Panc1 (cell line): Measurements from ENCODE around the gene BRCA2. TPM values are rescaled to one million over a fixed set of nuclear protein-coding genes. Genes with fewer than 3 reads are reported as not detected.

ENCODE experiments used
- ATAC-seq: fragments of 200-7000 bp; cut with Tn5 transposase; 2 replicates; pipeline ENCODE4 v1.9.1; 2020; ENCODE audit warnings: mild to moderate bottlenecking, moderate library complexity
- BruUV-seq: library from RNA; stranded (reverse); fragments of 400-500 nt; replicated peaks from 2 replicates; lab custom pipeline; 2021; lab: Mats Ljungman, UMichigan
- CTCF ChIA-PET: fragments of 300-600 bp; sonication (Branson Sonifier 250); formaldehyde crosslinking; loops from one replicate; lab custom pipeline; 2022; ENCODE audit warnings: antibody characterized with exemption; lab: Charles Lee
- POLR2A ChIA-PET: fragments of 300-600 bp; sonication (Branson Sonifier 250); formaldehyde crosslinking; loops from one replicate; lab custom pipeline; 2022; ENCODE audit warnings: antibody characterized with exemption; lab: Charles Lee
- DNase-seq: peaks from one replicate; pipeline ENCODE4 v3.0.0-alpha.2; 2010; ENCODE audit warnings: low read depth, low spot score
- H3K27ac ChIP-seq: 2 replicates; pipeline ENCODE4 v1.5.1; 2011; ENCODE audit warnings: mild to moderate bottlenecking, low read length, inconsistent platforms
- H3K27me3 ChIP-seq: fragments of 200-500 bp; sonication (Bioruptor generic); 2 replicates; pipeline ENCODE4 v1.6.0; 2014; ENCODE audit warnings: low read length, inconsistent platforms; ENCODE audit not compliant: control insufficient read depth, insufficient read depth
- H3K36me3 ChIP-seq: fragments of 200-500 bp; sonication (Bioruptor generic); 2 replicates; pipeline ENCODE4 v1.5.1; 2014; ENCODE audit warnings: inconsistent platforms, mild to moderate bottlenecking, low read length, moderate library complexity; ENCODE audit not compliant: control insufficient read depth, insufficient read depth
- H3K4me1 ChIP-seq: 2 replicates; pipeline ENCODE4 v1.5.1; 2011; ENCODE audit warnings: inconsistent platforms, mild to moderate bottlenecking, low read length, moderate library complexity; ENCODE audit not compliant: control insufficient read depth, insufficient read depth
- H3K4me3 ChIP-seq, 2 experiments: 2 replicates each; pipeline ENCODE4 v1.5.1; 2011 to 2012; ENCODE audit warnings: low read depth in 2 of 2, low read length in 2 of 2, mild to moderate bottlenecking in 2 of 2, inconsistent platforms in 1 of 2, moderate library complexity in 1 of 2
- H3K9me3 ChIP-seq: fragments of 200-500 bp; sonication (Bioruptor generic); 2 replicates; pipeline ENCODE4 v1.5.1; 2014; ENCODE audit warnings: low read depth, mild to moderate bottlenecking, inconsistent platforms, low read length, moderate library complexity; ENCODE audit not compliant: control insufficient read depth, insufficient read depth
- POLR2AphosphoS5 ChIP-seq: IDR thresholded peaks from 2 replicates; pipeline ENCODE4 v1.6.1; 2012; ENCODE audit warnings: mild to moderate bottlenecking, low read depth, low read length, moderate library complexity
- REST ChIP-seq, 2 experiments: IDR thresholded peaks; 2 replicates each; pipeline ENCODE4 v1.6.1; 2011 to 2012; ENCODE audit warnings: low read depth in 2 of 2, control low read depth in 1 of 2, low read length in 1 of 2, mild to moderate bottlenecking in 1 of 2, moderate library complexity in 1 of 2; ENCODE audit not compliant: insufficient read depth in 1 of 2
- SIN3A ChIP-seq: IDR thresholded peaks from 2 replicates; pipeline ENCODE4 v1.6.1; 2012; ENCODE audit warnings: low read depth, mild to moderate bottlenecking, low read length, moderate library complexity, borderline replicate concordance; ENCODE audit not compliant: insufficient read depth
- TCF7L2 ChIP-seq: IDR thresholded peaks from 2 replicates; pipeline ENCODE4 v1.6.1; 2011; ENCODE audit warnings: mild to moderate bottlenecking, low read depth, low read length, inconsistent platforms
- in situ Hi-C: cut with HindIII; loops from 2 replicates; pipeline ENCODE4 v1.10.0; 2016; ENCODE audit warnings: low sequenced_read_pairs, low pct_unique_long_range_greater_than_20kb
- intact Hi-C: fragments of 100-400 bp; cut with micrococcal nuclease; formaldehyde crosslinking; loops from one replicate; pipeline ENCODE4 v1.10.0; 2022; ENCODE audit not compliant: unreplicated experiment
- total RNA-seq: library from RNA; stranded (reverse); gene quantifications from one replicate; pipeline ENCODE4 v1.2.1, GENCODE V29; 2021; ENCODE audit not compliant: unreplicated experiment
- TF ChIP-seq, protein P1 (sequence below): fragments of 450-650 bp; IDR thresholded peaks from 2 replicates; pipeline ENCODE4 v1.5.1; 2017; ENCODE audit warnings: mild to moderate bottlenecking

BRCA2 gene
- total RNA-seq, 1 experiment from 2014 or later = 8.4 TPM

- ATAC-seq (no peak), DNase-seq (no peak)
- H3K36me3 ChIP-seq = no peaks in the 10 kb centered on the region
- intact Hi-C loops (no loop called here), in situ Hi-C loops (no loop called here)
- TF ChIP-seq, protein P1, sequence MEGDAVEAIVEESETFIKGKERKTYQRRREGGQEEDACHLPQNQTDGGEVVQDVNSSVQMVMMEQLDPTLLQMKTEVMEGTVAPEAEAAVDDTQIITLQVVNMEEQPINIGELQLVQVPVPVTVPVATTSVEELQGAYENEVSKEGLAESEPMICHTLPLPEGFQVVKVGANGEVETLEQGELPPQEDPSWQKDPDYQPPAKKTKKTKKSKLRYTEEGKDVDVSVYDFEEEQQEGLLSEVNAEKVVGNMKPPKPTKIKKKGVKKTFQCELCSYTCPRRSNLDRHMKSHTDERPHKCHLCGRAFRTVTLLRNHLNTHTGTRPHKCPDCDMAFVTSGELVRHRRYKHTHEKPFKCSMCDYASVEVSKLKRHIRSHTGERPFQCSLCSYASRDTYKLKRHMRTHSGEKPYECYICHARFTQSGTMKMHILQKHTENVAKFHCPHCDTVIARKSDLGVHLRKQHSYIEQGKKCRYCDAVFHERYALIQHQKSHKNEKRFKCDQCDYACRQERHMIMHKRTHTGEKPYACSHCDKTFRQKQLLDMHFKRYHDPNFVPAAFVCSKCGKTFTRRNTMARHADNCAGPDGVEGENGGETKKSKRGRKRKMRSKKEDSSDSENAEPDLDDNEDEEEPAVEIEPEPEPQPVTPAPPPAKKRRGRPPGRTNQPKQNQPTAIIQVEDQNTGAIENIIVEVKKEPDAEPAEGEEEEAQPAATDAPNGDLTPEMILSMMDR = no peak
- TF ChIP-seq REST (IDR thresholded peaks at IDR 0.05; ENCODE audit: insufficient read depth in 1 of 2, low read depth in 2 of 2, low read length in 1 of 2) (no peak), POLR2AphosphoS5 (no peak), TCF7L2 (no peak), SIN3A (no peak)
- CTCF ChIA-PET = no interaction called here
- POLR2A ChIA-PET = no interaction called here
- no peaks in the 10 kb centered on the region for H3K9me3 ChIP-seq
- peaks cover 6% of the 10 kb centered on the region for H3K4me1 ChIP-seq
- H3K4me3 ChIP-seq = no peak overlapping the region
- H3K27ac ChIP-seq = no peak overlapping the region
- no TSS peak for BruUV-seq
- no peaks in the 10 kb centered on the region for H3K27me3 ChIP-seq
Measured at GRCh38 chr13:32430018-32430747, 114.9 kb downstream of the BRCA2 start.

- Histone ChIP-seq H3K36me3 (no peaks in the 10 kb centered on the region; the same call in 1 of the 2 replicates), H3K4me3 (no peak overlapping the region), H3K27me3 (no peaks in the 10 kb centered on the region), H3K4me1 (peaks cover 5% of the 10 kb centered on the region), H3K9me3 (no peaks in the 10 kb centered on the region), H3K27ac (no peak overlapping the region)
- ATAC-seq (no peak), DNase-seq (no peak)
- TF ChIP-seq, protein P1 = no peak
- TF ChIP-seq TCF7L2 = no peak
- no peak for TF ChIP-seq SIN3A
- no peak for TF ChIP-seq REST (IDR thresholded peaks at IDR 0.05; ENCODE audit: insufficient read depth in 1 of 2, low read depth in 2 of 2, low read length in 1 of 2)
- no peak for TF ChIP-seq POLR2AphosphoS5
- POLR2A ChIA-PET = no interaction called here
- BruUV-seq = no TSS peak
- in situ Hi-C loops (no loop called here), intact Hi-C loops (no loop called here)
- CTCF ChIA-PET = no interaction called here
Measured at GRCh38 chr13:32431361-32431760, 116.1 kb downstream of the BRCA2 start.
